Activated T-helper 17 cell treated with anti-CD3 and anti-CD28 coated beads, Interleukin-2, amount 50 U/mL, for 72 hours (primary cell): ENCODE data around the gene SLC8A3. TPM values are rescaled to one million over a fixed set of nuclear protein-coding genes. Genes with fewer than 3 reads are reported as not detected.
A peak's percentile ranks its signal among the peaks of the same experiment; 100 is the strongest.

Source experiments
- ATAC-seq: fragments of 150-1000 bp; cut with Tn5 transposase; replicated peaks from 2 replicates; pipeline ENCODE4 v1.10.0; 2021; ENCODE audit warnings: mild to moderate bottlenecking, moderate library complexity
- H3K27ac Mint-ChIP-seq: one replicate; pipeline ENCODE4 v1.8.0; 2022; ENCODE audit warnings: mixed read lengths
- H3K27me3 Mint-ChIP-seq: one replicate; pipeline ENCODE4 v1.8.0; 2022; ENCODE audit warnings: mixed read lengths
- H3K36me3 Mint-ChIP-seq: one replicate; pipeline ENCODE4 v1.8.0; 2022; ENCODE audit warnings: low read depth, mild to moderate bottlenecking, mixed read lengths
- H3K4me1 Mint-ChIP-seq: one replicate; pipeline ENCODE4 v1.8.0; 2022; ENCODE audit warnings: mixed read lengths
- H3K4me3 Mint-ChIP-seq: one replicate; pipeline ENCODE4 v1.8.0; 2022; ENCODE audit warnings: mild to moderate bottlenecking, mixed read lengths
- H3K9me3 Mint-ChIP-seq: one replicate; pipeline ENCODE4 v1.8.0; 2022; ENCODE audit warnings: mixed read lengths
- total RNA-seq, 2 donors: library from RNA; stranded (reverse); gene quantifications; one replicate each; pipeline ENCODE4 v1.2.3, GENCODE V29; 2022

SLC8A3 gene
- total RNA-seq, 2 donors from 2014 or later = 0.15 to 2.0 TPM

GRCh38 chr14:70080076-70080475 is 108.7 kb downstream of the SLC8A3 start:
- no peak overlapping the region for H3K4me3 Mint-ChIP-seq
- H3K36me3 Mint-ChIP-seq = no peaks in the 10 kb centered on the region
- H3K27ac Mint-ChIP-seq = no peak overlapping the region
- H3K9me3 Mint-ChIP-seq = no peaks in the 10 kb centered on the region
- no peaks in the 10 kb centered on the region for H3K4me1 Mint-ChIP-seq
- no peak for ATAC-seq
- H3K27me3 Mint-ChIP-seq = peaks cover 26% of the 10 kb centered on the region

DNA sequence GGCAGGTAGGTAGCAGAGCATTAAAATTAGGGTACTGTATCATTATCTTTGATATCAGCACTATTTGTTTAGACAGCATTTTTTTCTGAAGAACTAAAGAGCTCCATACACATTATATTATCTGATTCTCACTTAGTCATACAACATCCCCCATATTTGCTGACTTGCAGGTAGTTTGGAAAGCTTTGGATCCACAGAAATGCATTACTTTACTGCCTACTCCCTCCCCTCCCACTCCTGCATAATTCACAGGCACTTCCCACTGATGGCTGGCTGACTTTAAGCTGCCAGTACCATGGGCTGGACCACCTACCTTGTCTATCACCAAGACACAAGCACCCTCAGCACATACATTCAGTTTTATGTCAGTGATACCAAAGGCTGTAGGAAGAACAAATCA is 110.4 kb downstream of the SLC8A3 start:
- Mint-ChIP-seq H3K9me3 (no peaks in the 10 kb centered on the region), H3K4me3 (no peak overlapping the region), H3K27ac (no peak overlapping the region), H3K27me3 (peaks cover 17% of the 10 kb centered on the region), H3K36me3 (no peaks in the 10 kb centered on the region), H3K4me1 (no peaks in the 10 kb centered on the region)
- ATAC-seq = no peak

GRCh38 chr14:70077720-70078119 is 111.0 kb downstream of the SLC8A3 start:
- no peak for ATAC-seq
- H3K9me3 Mint-ChIP-seq = no peaks in the 10 kb centered on the region

GRCh38 chr14:70077005-70077404 is 111.7 kb downstream of the SLC8A3 start:
- Mint-ChIP-seq H3K4me3 (no peak overlapping the region), H3K27ac (no peak overlapping the region), H3K27me3 (peaks cover 16% of the 10 kb centered on the region), H3K36me3 (no peaks in the 10 kb centered on the region), H3K4me1 (no peaks in the 10 kb centered on the region), H3K9me3 (no peaks in the 10 kb centered on the region)
- ATAC-seq = no peak

More at GRCh38 chr14:70077720-70078119, 111.0 kb downstream of the SLC8A3 start:
- Mint-ChIP-seq H3K4me3 (no peak overlapping the region), H3K36me3 (no peaks in the 10 kb centered on the region), H3K27ac (no peak overlapping the region), H3K27me3 (peaks cover 21% of the 10 kb centered on the region), H3K4me1 (no peaks in the 10 kb centered on the region)

DNA sequence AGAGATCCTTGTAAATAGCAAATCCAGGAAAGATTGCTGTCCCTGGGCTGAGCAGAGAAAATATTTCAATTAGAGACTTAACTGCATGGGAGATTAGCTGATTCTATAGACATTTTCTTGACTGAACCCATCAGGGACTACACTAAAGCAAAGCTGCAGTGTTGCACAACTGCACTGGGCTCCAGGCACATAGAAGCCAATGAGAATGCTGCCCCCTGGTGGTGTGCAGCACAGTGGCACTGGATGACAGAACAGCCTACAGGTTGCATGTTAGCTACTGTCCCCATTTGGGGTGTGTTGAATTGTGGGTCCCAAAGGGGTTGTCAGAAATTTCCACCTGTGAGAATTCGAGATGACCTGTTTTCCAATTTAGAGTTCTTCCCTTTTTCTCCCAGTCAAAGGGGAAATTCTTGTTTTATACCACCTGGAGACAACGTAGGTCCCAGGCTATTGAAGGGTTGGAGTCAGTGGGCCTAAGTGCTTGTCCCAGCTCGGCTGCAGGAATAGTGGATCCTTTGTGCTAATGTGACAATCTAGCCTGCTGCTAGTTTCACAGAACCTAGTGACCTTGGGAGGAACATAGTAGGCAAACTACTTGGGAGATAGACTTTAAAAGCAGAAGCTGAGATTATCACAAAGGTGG is 114.7 kb downstream of the SLC8A3 start:
- peaks cover 19% of the 10 kb centered on the region for H3K27me3 Mint-ChIP-seq
- H3K9me3 Mint-ChIP-seq = no peaks in the 10 kb centered on the region
- peak; percentile 75 for ATAC-seq
- H3K4me3 Mint-ChIP-seq = no peak overlapping the region
- H3K36me3 Mint-ChIP-seq = no peaks in the 10 kb centered on the region
- H3K4me1 Mint-ChIP-seq = no peaks in the 10 kb centered on the region
- H3K27ac Mint-ChIP-seq = no peak overlapping the region

- H3K4me3 Mint-ChIP-seq = no peak overlapping the region
- no peaks in the 10 kb centered on the region for H3K36me3 Mint-ChIP-seq
- no peaks in the 10 kb centered on the region for H3K4me1 Mint-ChIP-seq
- H3K27me3 Mint-ChIP-seq = peaks cover 21% of the 10 kb centered on the region
- no peak overlapping the region for H3K27ac Mint-ChIP-seq
- ATAC-seq = no peak
- no peaks in the 10 kb centered on the region for H3K9me3 Mint-ChIP-seq
Observed at GRCh38 chr14:70069186-70069585, 119.6 kb downstream of the SLC8A3 start.

DNA sequence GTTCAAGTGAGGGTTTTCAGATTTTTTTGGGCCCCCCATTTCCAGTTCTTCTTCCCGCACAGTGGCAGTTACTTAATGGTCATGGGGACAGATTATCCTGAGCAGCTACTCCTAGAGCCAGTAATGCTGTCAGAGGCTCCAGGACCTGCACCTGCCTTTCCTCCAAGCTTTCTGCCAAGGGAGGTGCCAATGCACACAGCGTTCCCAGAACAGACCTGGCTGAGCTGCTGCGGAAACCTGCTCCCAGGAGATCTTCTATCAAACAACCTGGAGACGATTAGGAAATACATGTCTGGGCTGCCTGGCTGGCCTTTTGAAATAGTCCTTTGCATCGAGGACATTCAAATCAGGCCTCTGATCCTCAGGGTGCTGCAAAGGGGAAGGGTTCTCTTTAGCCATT is 120.9 kb downstream of the SLC8A3 start:
- peaks cover 26% of the 10 kb centered on the region for H3K27me3 Mint-ChIP-seq
- H3K4me1 Mint-ChIP-seq = no peaks in the 10 kb centered on the region
- H3K36me3 Mint-ChIP-seq = no peaks in the 10 kb centered on the region
- H3K9me3 Mint-ChIP-seq = no peaks in the 10 kb centered on the region
- ATAC-seq = no peak
- H3K4me3 Mint-ChIP-seq = no peak overlapping the region
- no peak overlapping the region for H3K27ac Mint-ChIP-seq

- no peak for ATAC-seq
- Mint-ChIP-seq H3K9me3 (no peaks in the 10 kb centered on the region), H3K27me3 (peaks cover 33% of the 10 kb centered on the region), H3K4me1 (no peaks in the 10 kb centered on the region), H3K27ac (no peak overlapping the region), H3K36me3 (no peaks in the 10 kb centered on the region), H3K4me3 (no peak overlapping the region)
Observed at GRCh38 chr14:70064136-70064865, 124.5 kb downstream of the SLC8A3 start.

DNA sequence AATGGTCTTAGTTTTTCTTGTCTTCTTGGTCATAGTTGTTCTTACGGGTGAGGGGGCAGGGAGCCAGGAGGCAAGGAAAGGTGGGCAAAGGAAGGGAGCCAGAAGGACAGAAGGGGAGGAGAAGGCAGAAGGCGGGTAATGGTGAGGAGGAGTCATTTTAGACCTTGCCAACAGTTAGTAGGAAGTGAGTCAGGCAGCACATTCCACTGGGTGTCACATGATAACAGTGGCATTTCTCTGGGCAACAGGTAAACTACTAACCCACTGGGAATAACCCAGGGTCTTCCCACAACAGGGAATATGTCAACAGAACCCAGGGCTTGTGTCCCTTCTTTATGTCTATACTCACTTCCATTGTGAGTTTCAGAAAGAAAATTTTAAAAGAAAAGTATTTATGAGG is 127.6 kb downstream of the SLC8A3 start:
- ATAC-seq = no peak
- Mint-ChIP-seq H3K27ac (no peak overlapping the region), H3K4me3 (no peak overlapping the region), H3K4me1 (no peaks in the 10 kb centered on the region), H3K27me3 (peaks cover 43% of the 10 kb centered on the region), H3K36me3 (no peaks in the 10 kb centered on the region), H3K9me3 (no peaks in the 10 kb centered on the region)

DNA sequence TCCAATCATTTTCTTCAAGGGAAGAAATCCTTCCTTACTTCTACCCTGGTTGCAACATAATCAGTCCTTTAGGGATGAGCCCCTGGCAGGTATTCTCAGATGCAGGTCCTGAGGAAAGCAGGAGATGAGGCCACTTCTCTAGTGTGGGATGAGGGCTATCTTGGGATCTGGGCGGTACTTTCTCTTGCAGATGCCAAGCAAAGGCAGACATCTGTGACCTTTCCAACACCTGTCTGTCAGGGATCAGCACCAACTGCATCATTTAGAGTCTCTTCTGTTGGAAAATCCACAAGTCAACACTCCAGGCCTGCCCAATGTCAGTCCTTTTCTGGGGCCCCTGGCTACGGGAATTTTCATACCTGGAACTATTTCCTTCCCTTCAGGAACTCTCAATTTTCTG is 129.2 kb downstream of the SLC8A3 start:
- no peaks in the 10 kb centered on the region for H3K9me3 Mint-ChIP-seq
- H3K27ac Mint-ChIP-seq = no peak overlapping the region
- H3K4me3 Mint-ChIP-seq = no peak overlapping the region
- peaks cover 47% of the 10 kb centered on the region for H3K27me3 Mint-ChIP-seq
- H3K36me3 Mint-ChIP-seq = no peaks in the 10 kb centered on the region
- no peaks in the 10 kb centered on the region for H3K4me1 Mint-ChIP-seq
- ATAC-seq = no peak

- H3K4me1 Mint-ChIP-seq = no peaks in the 10 kb centered on the region
- H3K27ac Mint-ChIP-seq = no peak overlapping the region
- H3K36me3 Mint-ChIP-seq = no peaks in the 10 kb centered on the region
- H3K27me3 Mint-ChIP-seq = peaks cover 40% of the 10 kb centered on the region
- H3K4me3 Mint-ChIP-seq = no peak overlapping the region
- H3K9me3 Mint-ChIP-seq = peaks cover 6% of the 10 kb centered on the region
- no peak for ATAC-seq
Observed at GRCh38 chr14:70057519-70058136, 131.1 kb downstream of the SLC8A3 start.

DNA sequence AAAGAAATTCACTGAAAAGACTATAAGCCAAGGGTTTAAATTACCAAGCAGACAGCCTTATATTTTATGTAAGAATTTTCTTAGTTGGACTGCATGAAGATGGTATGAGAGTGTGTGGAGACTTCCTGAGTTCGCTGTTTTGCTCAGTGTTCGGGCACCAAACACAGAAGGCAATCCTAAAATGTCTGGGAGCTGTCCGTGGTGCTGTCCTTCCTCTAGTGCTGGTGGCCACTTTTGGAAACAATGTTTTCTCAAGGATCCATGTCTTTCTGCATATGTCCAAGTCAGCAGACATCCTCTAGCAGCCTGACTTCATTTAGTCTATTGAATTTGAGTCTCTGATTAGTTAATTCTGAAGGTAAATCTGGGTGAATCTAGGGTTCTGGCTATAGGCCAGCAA is 135.8 kb downstream of the SLC8A3 start:
- peaks cover 6% of the 10 kb centered on the region for H3K9me3 Mint-ChIP-seq
- ATAC-seq = no peak
- peaks cover 31% of the 10 kb centered on the region for H3K27me3 Mint-ChIP-seq
- H3K4me1 Mint-ChIP-seq = no peaks in the 10 kb centered on the region
- H3K4me3 Mint-ChIP-seq = no peak overlapping the region
- H3K36me3 Mint-ChIP-seq = no peaks in the 10 kb centered on the region
- H3K27ac Mint-ChIP-seq = no peak overlapping the region

- Mint-ChIP-seq H3K27me3 (peaks cover 32% of the 10 kb centered on the region), H3K4me3 (no peak overlapping the region), H3K27ac (no peak overlapping the region), H3K9me3 (peaks cover 6% of the 10 kb centered on the region), H3K36me3 (no peaks in the 10 kb centered on the region), H3K4me1 (no peaks in the 10 kb centered on the region)
- no peak for ATAC-seq
Observed at GRCh38 chr14:70050136-70050535, 138.6 kb downstream of the SLC8A3 start.

DNA sequence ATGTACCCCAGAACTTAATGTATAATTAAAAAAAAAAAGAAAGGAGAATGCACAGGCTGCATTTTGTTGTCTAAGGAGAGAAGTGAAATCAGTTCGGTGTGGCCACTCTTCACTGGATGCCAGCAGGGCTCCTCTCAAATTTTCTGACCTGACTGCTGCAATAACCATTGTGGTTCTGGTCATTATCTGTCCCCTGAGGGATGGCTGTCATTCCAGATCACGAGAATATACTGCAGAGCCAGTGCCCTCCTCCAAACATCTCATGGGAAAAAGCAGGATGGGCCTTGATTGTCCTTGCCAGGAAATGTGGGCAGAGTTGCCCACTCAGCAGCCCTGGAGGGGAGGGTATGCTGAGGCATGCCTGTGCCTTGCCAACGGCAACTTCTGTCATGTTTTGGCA is 139.1 kb downstream of the SLC8A3 start:
- Mint-ChIP-seq H3K9me3 (peaks cover 6% of the 10 kb centered on the region), H3K27ac (no peak overlapping the region), H3K4me1 (no peaks in the 10 kb centered on the region), H3K36me3 (no peaks in the 10 kb centered on the region), H3K4me3 (no peak overlapping the region), H3K27me3 (peaks cover 37% of the 10 kb centered on the region)
- no peak for ATAC-seq

GRCh38 chr14:70048313-70048654 is 140.5 kb downstream of the SLC8A3 start:
- H3K36me3 Mint-ChIP-seq = no peaks in the 10 kb centered on the region
- no peaks in the 10 kb centered on the region for H3K9me3 Mint-ChIP-seq
- no peak for ATAC-seq
- peaks cover 42% of the 10 kb centered on the region for H3K27me3 Mint-ChIP-seq
- H3K4me3 Mint-ChIP-seq = no peak overlapping the region
- no peak overlapping the region for H3K27ac Mint-ChIP-seq
- H3K4me1 Mint-ChIP-seq = no peaks in the 10 kb centered on the region
